Transverse colon (tissue), 3 donors: ENCODE results near the gene PRMT3.

Experiments used
- CTCF ChIP-seq, 5 experiments: fragments of 200-600 bp in 3 of 5; fragments of 450-650 bp in 2 of 5; sonication (generic) in 3 of 5; IDR thresholded peaks; 1 replicate in 2 of 5; 2 replicates in 3 of 5; pipeline ENCODE4 v1.5.1; 2016 to 2017; ENCODE audit warnings: antibody characterized with exemption in 5 of 5, inconsistent platforms in 3 of 5, mild to moderate bottlenecking in 2 of 5, moderate library complexity in 1 of 5
- EP300 ChIP-seq: sonication (generic); formaldehyde crosslinking; IDR thresholded peaks from one replicate; pipeline ENCODE4 v1.6.1; 2017; ENCODE audit warnings: antibody characterized with exemption, low read depth
- POLR2A ChIP-seq: fragments of 450-650 bp; IDR thresholded peaks from one replicate; pipeline ENCODE4 v1.6.1; 2016; ENCODE audit warnings: antibody characterized with exemption, mild to moderate bottlenecking, moderate library complexity

GRCh38 chr11:20438637-20439036 is 51.1 kb downstream of the PRMT3 start:
- TF ChIP-seq CTCF (IDR thresholded peaks at IDR 0.05) (no peak), POLR2A (no peak), EP300 (no peak)
